Measurements from ENCODE around the gene CARM1. TPM values are rescaled to one million over a fixed set of nuclear protein-coding genes. Genes with fewer than 3 reads are reported as not detected.
A peak's percentile ranks its signal among the peaks of the same experiment; 100 is the strongest.

The CARM1 gene
- total RNA-seq, 3 donors from 2014 or later, result 49.1 to 54.3 (median 49.7) TPM

- ATAC-seq, result no peak
- TF ChIP-seq, protein P1, sequence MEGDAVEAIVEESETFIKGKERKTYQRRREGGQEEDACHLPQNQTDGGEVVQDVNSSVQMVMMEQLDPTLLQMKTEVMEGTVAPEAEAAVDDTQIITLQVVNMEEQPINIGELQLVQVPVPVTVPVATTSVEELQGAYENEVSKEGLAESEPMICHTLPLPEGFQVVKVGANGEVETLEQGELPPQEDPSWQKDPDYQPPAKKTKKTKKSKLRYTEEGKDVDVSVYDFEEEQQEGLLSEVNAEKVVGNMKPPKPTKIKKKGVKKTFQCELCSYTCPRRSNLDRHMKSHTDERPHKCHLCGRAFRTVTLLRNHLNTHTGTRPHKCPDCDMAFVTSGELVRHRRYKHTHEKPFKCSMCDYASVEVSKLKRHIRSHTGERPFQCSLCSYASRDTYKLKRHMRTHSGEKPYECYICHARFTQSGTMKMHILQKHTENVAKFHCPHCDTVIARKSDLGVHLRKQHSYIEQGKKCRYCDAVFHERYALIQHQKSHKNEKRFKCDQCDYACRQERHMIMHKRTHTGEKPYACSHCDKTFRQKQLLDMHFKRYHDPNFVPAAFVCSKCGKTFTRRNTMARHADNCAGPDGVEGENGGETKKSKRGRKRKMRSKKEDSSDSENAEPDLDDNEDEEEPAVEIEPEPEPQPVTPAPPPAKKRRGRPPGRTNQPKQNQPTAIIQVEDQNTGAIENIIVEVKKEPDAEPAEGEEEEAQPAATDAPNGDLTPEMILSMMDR (IDR thresholded peaks at IDR 0.05), result no peak
- no peak for DNase-seq
- intact Hi-C loops (cut with DNase I, micrococcal nuclease), result no loop called here
- H3K9me3 ChIP-seq, result no peaks in the 10 kb centered on the region
- no peaks in the 10 kb centered on the region for H3K36me3 ChIP-seq (ENCODE audit: low read depth)
- peaks cover 26% of the 10 kb centered on the region for H3K4me1 ChIP-seq (ENCODE audit: low read depth)
- no peak overlapping the region for H3K4me3 ChIP-seq
These were observed 95.5 kb downstream of the CARM1 start for GRCh38 chr19:10966809-10967208.

GRCh38 chr19:10968527-10969135 lies 97.3 kb downstream of the CARM1 start:
- TF ChIP-seq, protein P1 (IDR thresholded peaks at IDR 0.05), result no peak
- ATAC-seq, result peak; percentile 91
- H3K36me3 ChIP-seq (ENCODE audit: low read depth), result no peaks in the 10 kb centered on the region
- intact Hi-C loops (cut with DNase I, micrococcal nuclease), result no loop called here
- H3K4me3 ChIP-seq, result no peak overlapping the region
- peak in 2 of 3 donors; percentile 55 to 60 for DNase-seq
- no peaks in the 10 kb centered on the region for H3K9me3 ChIP-seq
- H3K4me1 ChIP-seq (ENCODE audit: low read depth), result peaks cover 17% of the 10 kb centered on the region

- intact Hi-C loops (cut with DNase I, micrococcal nuclease), result no loop called here
- no peak overlapping the region for H3K4me3 ChIP-seq
- ATAC-seq, result no peak
These were observed 99.9 kb downstream of the CARM1 start for GRCh38 chr19:10971107-10971726.

More at GRCh38 chr19:10971107-10971726, 99.9 kb downstream of the CARM1 start:
- TF ChIP-seq, protein P1 (IDR thresholded peaks at IDR 0.05), result no peak
- Histone ChIP-seq H3K4me1 (ENCODE audit: low read depth) (peaks cover 28% of the 10 kb centered on the region), H3K9me3 (no peaks in the 10 kb centered on the region), H3K36me3 (ENCODE audit: low read depth) (no peaks in the 10 kb centered on the region)
- no peak for DNase-seq

Small RNAs within 50 kb of the gene (microRNA-seq; reads per million reads assigned to microRNA genes)
- 0.93 reads per million for gene MIR6793

Other genes starting within 250 kb of the CARM1 start
- gene SLC44A2, start 246.0 kb upstream of the CARM1 start, total RNA-seq, result 100 to 1,000 TPM in 2 of 3 donors, 10 to 100 TPM in 1; 90.0 to 179 (median 116) TPM
- 100 to 1,000 TPM; 151 to 213 (median 178) TPM for gene ILF3, start 217.2 kb upstream of the CARM1 start, total RNA-seq
- gene QTRT1, start 170.1 kb upstream of the CARM1 start, total RNA-seq, result 100 to 1,000 TPM in 2 of 3 donors, 10 to 100 TPM in 1; 57.8 to 107 (median 101) TPM
- 100 to 1,000 TPM; 318 to 602 (median 562) TPM for gene DNM2, start 153.5 kb upstream of the CARM1 start, total RNA-seq
- 10 to 100 TPM; 12.8 to 24.7 (median 15.3) TPM for gene TMED1, start 35.3 kb upstream of the CARM1 start, total RNA-seq
- 1 to 10 TPM in 1 of 3 donors, under 1 TPM in 2; 0.64 to 1.9 (median 0.73) TPM for gene C19orf38, start 23.1 kb upstream of the CARM1 start, total RNA-seq
- gene YIPF2, start 57.1 kb downstream of the CARM1 start, total RNA-seq, result 10 to 100 TPM; 34.0 to 55.8 (median 55.2) TPM
- gene TIMM29, start 57.3 kb downstream of the CARM1 start, total RNA-seq, result 10 to 100 TPM; 18.5 to 25.0 (median 22.7) TPM
- gene SMARCA4, start 89.5 kb downstream of the CARM1 start, total RNA-seq, result 10 to 100 TPM; 81.5 to 86.5 (median 86.3) TPM
- gene LDLR, start 217.9 kb downstream of the CARM1 start, total RNA-seq, result 100 to 1,000 TPM in 2 of 3 donors, 10 to 100 TPM in 1; 83.9 to 147 (median 116) TPM

Data from mucosa of descending colon (tissue), 3 donors.